AG09319 (cell line): ENCODE results near the gene SPDYE17.
"Not testable (repeated sequence)": the region's sequence is repeated elsewhere in the genome, so short reads cannot be mapped to it uniquely, and the experiment has no call there.

Source experiments
- DNase-seq: peaks from one replicate; pipeline ENCODE4 v3.0.0-alpha.2; 2010; ENCODE audit warnings: low read depth; ENCODE audit errors: extremely low read depth

Gene SPDYE17

DNA sequence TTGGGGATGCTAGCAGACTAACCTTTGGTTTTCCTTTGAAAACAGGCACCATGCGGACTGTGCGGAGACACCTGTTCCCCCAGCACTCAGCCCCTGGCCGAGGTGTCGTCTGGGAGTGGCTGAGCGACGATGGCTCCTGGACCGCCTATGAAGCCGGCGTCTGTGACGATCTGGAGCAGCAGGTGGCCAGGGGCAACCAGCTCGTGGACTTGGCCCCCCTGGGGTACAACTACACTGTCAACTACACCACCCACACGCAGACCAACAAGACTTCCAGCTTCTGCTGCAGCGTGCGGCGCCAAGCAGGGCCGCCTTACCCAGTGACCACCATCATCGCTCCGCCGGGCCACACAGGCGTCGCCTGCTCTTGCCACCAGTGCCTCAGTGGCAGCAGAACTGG is 51.6 kb downstream of the SPDYE17 start:
- DNase-seq: not testable (repeated sequence)

GRCh38 chr7:76977761-76978367 is 54.3 kb downstream of the SPDYE17 start:
- DNase-seq: not testable (repeated sequence)

DNA sequence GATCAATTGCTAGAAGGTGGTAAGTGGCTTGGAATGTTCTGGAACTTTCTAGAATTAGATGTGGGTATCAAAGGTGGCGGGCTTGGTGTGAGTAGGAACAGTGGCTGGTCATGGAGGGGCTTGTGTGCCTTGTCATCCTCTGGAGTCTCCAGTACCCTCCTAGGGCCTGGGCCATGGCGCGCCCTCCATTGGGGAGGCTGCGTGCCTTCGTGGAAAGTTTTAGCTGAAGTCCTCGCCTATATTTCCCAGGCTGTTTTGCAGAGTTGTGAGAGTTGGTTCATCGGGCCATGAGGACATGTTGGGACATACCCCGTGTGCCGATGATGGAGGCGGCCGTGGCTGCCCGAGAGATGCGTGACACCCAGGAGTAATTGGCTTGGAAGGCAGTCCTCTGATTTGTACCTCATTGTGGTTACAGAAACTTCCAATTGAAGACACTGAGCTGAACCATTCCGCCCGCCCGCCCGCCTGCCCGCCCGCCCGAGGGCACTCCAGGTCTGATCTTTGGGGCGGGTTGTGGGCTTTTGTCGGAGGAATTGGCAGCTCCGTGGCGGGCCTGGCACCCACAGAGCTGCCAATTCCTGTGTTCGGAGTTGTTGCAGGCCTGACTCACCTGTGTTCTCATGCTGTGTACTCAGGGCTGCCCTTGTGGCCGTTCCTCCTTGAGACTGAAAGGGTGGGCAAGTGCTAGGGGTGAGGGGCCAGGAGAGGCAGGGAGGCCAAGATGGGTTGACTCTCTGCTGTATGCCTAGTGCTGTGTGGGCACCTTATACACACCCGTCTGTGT is 57.2 kb downstream of the SPDYE17 start:
- not testable (repeated sequence) for DNase-seq

- DNase-seq: not testable (repeated sequence)
Measured at GRCh38 chr7:76974336-76974735, 57.8 kb downstream of the SPDYE17 start.

- DNase-seq: not testable (repeated sequence)
Measured at GRCh38 chr7:76972391-76972790, 59.8 kb downstream of the SPDYE17 start.
